Metanephros (tissue), 1 donor: ENCODE measurements around the gene PROP1. TPM values are rescaled to one million over a fixed set of nuclear protein-coding genes. Genes with fewer than 3 reads are reported as not detected.

Experiments used
- total RNA-seq: library from RNA; depleted of rRNA; stranded (reverse); fragments of >200 nt; gene quantifications from one replicate; pipeline ENCODE4 v1.2.3, GENCODE V29; 2014

The PROP1 gene
- not detected for total RNA-seq

GRCh38 chr5:177995691-177996595 is at the start of gene PROP1:
Gene PROP1, minus strand, starts transcription at chr5:177996242. Its CDS starts 309 bp downstream, at chr5:177995933.

Other genes starting within 250 kb of the PROP1 start
- 0.58 TPM for gene FAM153A, start 213.3 kb downstream of the PROP1 start, total RNA-seq
- gene N4BP3, start 117.3 kb upstream of the PROP1 start, total RNA-seq, result 8.6 TPM
- 24.5 TPM for gene RMND5B, start 134.8 kb upstream of the PROP1 start, total RNA-seq
- gene NHP2, start 157.6 kb upstream of the PROP1 start, total RNA-seq, result 85.7 TPM
- gene GMCL2, start 191.1 kb upstream of the PROP1 start, total RNA-seq, result not detected
- gene HNRNPAB, start 208.3 kb upstream of the PROP1 start, total RNA-seq, result 58.6 TPM
- 89.3 TPM for gene PHYKPL, start 236.6 kb upstream of the PROP1 start, total RNA-seq